Mucosa of stomach (tissue), 1 donor: Measurements from ENCODE around the gene EIF3D.
"Not testable (repeated sequence)": the region's sequence is repeated elsewhere in the genome, so short reads cannot be mapped to it uniquely, and the experiment has no call there.

Source experiments
- H3K27me3 ChIP-seq: one replicate; pipeline ENCODE4 v1.7.0; 2013; ENCODE audit warnings: mild to moderate bottlenecking, low read length; ENCODE audit not compliant: control insufficient read depth, insufficient read depth
- H3K36me3 ChIP-seq: one replicate; pipeline ENCODE4 v1.7.0; 2013; ENCODE audit warnings: low read length; ENCODE audit not compliant: control insufficient read depth, insufficient read depth
- H3K4me1 ChIP-seq: one replicate; pipeline ENCODE4 v1.7.0; 2013; ENCODE audit warnings: mild to moderate bottlenecking, low read length; ENCODE audit not compliant: control insufficient read depth, insufficient read depth
- H3K4me3 ChIP-seq: one replicate; pipeline ENCODE4 v1.7.0; 2013; ENCODE audit warnings: low read length
- H3K9ac ChIP-seq: one replicate; pipeline ENCODE4 v1.7.0; 2013; ENCODE audit warnings: mild to moderate bottlenecking, low read length, moderate library complexity
- H3K9me3 ChIP-seq: one replicate; pipeline ENCODE4 v1.7.0; 2013; ENCODE audit warnings: mild to moderate bottlenecking, low read length, moderate library complexity; ENCODE audit not compliant: control insufficient read depth
- donor health status: Pancreatic carcinoma.

Gene EIF3D

DNA sequence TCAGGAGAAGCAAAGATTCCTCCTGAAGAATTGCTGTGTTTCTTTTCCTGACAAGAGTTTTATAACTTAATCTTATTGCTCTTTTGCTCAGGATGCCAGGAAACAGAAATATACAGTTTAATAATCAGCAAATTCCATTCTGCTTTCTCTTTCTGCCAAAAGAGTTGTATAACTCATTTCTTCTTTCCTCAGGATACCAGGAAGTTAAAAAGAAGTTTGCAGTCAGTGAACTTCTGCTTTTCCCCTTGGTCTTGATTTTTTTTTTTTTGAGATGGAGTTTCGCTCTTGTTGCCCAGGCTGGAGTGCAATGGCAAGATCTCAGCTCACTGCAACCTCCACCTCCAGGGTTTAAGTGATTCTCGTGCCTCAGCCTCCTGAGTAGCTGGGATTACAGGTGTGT is 9.1 kb downstream of the EIF3D start:
- not testable (repeated sequence) for H3K4me3 ChIP-seq, H3K27me3 ChIP-seq, H3K9me3 ChIP-seq, H3K9ac ChIP-seq, H3K4me1 ChIP-seq
- H3K36me3 ChIP-seq, result peaks cover 39% of the 10 kb centered on the region

- H3K4me1 ChIP-seq, result no peaks in the 10 kb centered on the region
- H3K9me3 ChIP-seq, result no peaks in the 10 kb centered on the region
- H3K36me3 ChIP-seq, result peaks cover 46% of the 10 kb centered on the region
- no peaks in the 10 kb centered on the region for H3K27me3 ChIP-seq
- H3K9ac ChIP-seq, result no peak overlapping the region
- no peak overlapping the region for H3K4me3 ChIP-seq
These were observed 14.2 kb downstream of the EIF3D start for GRCh38 chr22:36514766-36515165.

- Histone ChIP-seq H3K4me1 (no peaks in the 10 kb centered on the region), H3K27me3 (no peaks in the 10 kb centered on the region), H3K9ac (no peak overlapping the region), H3K36me3 (peaks cover 32% of the 10 kb centered on the region), H3K4me3 (no peak overlapping the region), H3K9me3 (no peaks in the 10 kb centered on the region)
These were observed 16.0 kb downstream of the EIF3D start for GRCh38 chr22:36512991-36513390.

DNA sequence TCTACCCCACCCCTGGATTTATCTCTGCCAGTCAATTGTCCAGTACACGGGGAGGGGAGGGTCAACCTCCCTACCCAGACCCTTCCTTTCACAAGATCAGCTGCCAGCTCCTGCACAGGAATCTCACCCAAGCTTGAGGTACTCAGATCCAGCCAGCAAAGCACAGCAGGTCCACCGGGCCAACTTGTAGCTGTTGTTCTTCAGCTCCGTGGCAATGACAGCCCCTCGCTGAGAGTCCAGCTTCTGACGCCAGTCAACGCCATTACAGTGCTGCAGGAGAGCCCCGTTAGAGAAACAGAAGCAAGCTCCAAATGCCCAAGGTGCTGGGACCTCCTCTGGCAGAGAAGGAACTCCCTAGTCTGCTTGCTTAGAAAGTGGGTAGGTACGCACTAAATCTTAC is 16.6 kb downstream of the EIF3D start:
- H3K9ac ChIP-seq, result no peak overlapping the region
- H3K4me1 ChIP-seq, result peaks cover 3% of the 10 kb centered on the region
- no peak overlapping the region for H3K4me3 ChIP-seq
- peaks cover 32% of the 10 kb centered on the region for H3K36me3 ChIP-seq
- H3K9me3 ChIP-seq, result no peaks in the 10 kb centered on the region
- H3K27me3 ChIP-seq, result no peaks in the 10 kb centered on the region

DNA sequence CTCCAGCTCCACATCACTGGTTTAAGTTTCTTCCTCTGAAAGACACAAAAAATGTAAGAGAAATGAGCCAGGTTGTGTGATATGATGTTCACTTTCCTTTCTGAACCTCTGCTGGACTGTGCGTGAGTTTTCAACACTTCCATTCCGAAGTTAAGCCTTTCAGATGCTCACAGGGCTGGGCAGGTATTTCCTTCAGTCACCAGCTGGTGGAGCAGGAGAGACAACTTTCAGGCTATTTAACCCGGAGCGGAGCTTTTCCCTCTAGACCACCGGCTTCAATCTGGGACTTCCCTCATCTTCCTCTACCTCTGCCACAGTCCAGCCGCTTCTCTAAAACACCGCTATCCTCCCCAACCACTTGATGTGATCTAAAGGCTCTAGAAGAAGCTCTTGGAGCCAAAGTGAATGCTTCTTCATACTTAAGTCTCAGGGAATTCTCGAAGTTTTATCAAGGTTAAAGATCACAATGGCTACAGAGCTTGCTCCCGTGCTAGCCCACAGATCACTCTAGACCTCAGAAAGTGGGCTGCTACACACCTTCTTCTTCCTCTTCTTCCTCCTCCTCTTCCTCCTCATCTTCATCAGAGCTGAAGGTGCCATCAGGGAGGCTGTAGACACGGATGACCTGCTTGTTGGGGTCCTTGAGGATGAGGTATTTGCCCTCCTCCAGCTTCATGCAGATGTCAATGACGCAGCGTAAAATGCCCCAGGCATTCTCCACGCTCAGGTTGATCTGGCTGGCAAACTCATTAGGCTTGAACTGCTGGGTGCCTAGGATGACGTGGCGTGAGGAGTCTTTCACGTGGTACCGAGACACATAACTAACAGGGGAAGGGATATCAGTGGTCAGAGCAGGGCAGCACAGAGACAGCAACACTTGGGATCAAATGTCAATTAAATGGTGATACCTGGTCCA is 17.7 kb downstream of the EIF3D start:
- Histone ChIP-seq H3K36me3 (peaks cover 29% of the 10 kb centered on the region), H3K4me3 (no peak overlapping the region), H3K27me3 (no peaks in the 10 kb centered on the region), H3K9ac (no peak overlapping the region), H3K9me3 (no peaks in the 10 kb centered on the region), H3K4me1 (peaks cover 10% of the 10 kb centered on the region)

GRCh38 chr22:36510384-36510783 is 18.6 kb downstream of the EIF3D start:
- Histone ChIP-seq H3K27me3 (no peaks in the 10 kb centered on the region), H3K4me1 (peaks cover 10% of the 10 kb centered on the region), H3K9ac (no peak overlapping the region), H3K36me3 (peaks cover 27% of the 10 kb centered on the region), H3K4me3 (no peak overlapping the region), H3K9me3 (no peaks in the 10 kb centered on the region)

DNA sequence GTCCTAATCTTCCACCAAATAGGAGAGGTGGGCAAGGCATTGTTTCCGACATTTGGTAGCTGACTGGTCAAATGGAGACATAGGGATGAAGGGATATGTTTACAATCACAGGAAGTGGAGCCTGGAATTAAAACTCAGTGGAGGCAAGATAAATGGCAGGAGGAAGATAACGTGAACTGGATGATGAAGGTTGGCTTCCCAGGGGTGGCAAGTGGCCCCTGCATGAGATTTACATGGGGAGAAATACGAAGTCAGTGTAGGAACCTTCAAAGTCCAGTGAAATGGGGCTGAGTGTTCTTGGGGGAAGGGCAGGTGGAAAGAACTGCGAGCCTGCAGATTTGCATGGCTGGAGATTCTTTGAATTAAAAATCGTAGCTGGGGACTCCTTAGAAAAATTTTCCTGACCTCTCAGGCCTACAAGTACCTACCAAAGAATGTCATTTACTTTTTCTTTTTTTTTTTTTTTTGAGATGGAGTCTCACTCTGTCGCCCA is 21.4 kb downstream of the EIF3D start:
- H3K9me3 ChIP-seq, result no peaks in the 10 kb centered on the region
- peak overlapping the region; percentile 64 for H3K9ac ChIP-seq
- no peaks in the 10 kb centered on the region for H3K27me3 ChIP-seq
- no peak overlapping the region for H3K4me3 ChIP-seq
- peaks cover 10% of the 10 kb centered on the region for H3K36me3 ChIP-seq
- peaks cover 10% of the 10 kb centered on the region for H3K4me1 ChIP-seq

DNA sequence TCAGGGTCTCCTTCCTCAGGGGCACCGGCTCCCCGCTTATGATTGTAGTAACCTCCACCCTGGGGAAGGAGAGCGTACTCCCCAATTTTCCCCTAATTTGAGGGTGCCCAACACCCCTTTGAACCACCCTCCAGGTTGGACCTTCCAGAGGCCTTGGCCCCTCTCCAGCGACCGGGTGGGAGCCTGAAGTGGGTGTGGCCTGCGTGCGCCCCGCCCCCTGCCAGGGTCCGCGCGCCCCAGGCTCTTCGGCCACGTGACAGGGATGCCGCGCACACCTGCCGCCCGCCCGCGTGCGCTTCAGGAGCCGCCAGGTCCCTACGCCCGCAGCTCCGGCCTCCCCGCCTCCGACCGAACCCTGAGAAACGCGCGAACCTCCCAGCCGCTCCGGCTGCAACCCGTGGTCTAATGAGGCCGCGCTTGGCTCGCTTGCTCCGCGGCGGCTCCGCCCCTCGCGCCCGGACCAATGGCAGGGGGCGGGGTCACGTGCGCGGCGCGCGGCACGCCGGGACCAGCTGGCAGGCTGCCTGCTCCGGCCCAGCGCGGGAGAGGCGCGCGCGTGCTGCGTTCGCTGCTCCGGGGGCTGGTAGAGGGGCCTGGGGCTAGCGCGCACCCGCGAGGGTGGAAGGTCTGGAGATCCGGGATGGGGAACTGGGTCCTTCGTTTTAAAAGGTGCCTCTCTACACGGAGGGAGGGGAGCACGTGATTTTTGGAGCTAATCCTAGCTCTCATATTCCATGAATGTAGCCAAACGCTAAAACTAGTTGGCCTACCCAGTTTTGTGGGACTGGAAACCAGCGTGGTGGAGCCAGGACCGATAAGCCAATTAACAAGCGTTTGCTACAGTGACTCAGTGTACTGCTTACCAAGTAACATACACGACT is 22.1 kb downstream of the EIF3D start, which contains the start of gene FOXRED2:
TSS of gene FOXRED2 (minus strand) at position 404 of the 881 bp plus-strand sequence. CDS start 618 bp downstream, outside the sequence.
- peaks cover 6% of the 10 kb centered on the region for H3K36me3 ChIP-seq
- H3K9ac ChIP-seq, result peak within 1 kb of the TSS; percentile 64
- H3K9me3 ChIP-seq, result no peaks in the 10 kb centered on the region
- H3K4me1 ChIP-seq, result peaks cover 10% of the 10 kb centered on the region
- H3K4me3 ChIP-seq, result peak within 1 kb of the TSS; percentile 31
- H3K27me3 ChIP-seq, result no peaks in the 10 kb centered on the region

DNA sequence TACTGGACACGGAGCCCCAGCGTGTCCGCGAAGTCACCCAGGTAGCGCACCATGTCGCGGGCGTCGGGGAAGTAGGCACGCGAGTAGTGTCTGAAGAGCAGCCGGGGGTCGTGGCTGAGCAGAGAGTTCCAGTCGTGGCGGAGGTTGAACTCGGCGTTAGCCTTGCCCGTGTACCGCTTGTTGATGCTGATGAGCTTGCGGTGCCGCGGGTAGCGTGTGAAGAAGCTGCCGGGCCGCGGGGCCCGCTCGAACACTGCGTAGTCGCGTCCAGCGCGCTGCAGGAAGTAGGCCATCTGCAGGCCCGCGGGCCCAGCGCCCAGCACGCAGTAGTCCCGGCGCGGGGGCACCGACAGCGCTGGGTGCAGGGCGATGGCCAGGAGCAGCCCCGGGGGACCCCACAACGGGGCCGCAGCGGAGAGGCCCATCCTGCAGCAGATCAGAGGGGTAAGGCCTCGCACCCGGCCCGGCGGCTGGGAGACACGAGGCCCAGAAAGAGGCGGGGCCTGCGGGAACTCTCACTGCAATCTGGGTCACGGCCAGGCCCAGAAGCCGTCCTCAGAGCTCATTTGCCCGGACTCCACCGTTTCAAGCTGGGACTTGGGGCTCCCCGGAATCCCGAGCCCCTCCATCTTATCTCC is 22.8 kb downstream of the EIF3D start:
- H3K9ac ChIP-seq, result peak overlapping the region; percentile 64
- H3K9me3 ChIP-seq, result no peaks in the 10 kb centered on the region
- H3K4me3 ChIP-seq, result no peak overlapping the region
- no peaks in the 10 kb centered on the region for H3K27me3 ChIP-seq
- H3K36me3 ChIP-seq, result peaks cover 6% of the 10 kb centered on the region
- H3K4me1 ChIP-seq, result peaks cover 10% of the 10 kb centered on the region

- no peaks in the 10 kb centered on the region for H3K36me3 ChIP-seq
- no peak overlapping the region for H3K9ac ChIP-seq
These were observed 30.9 kb downstream of the EIF3D start for GRCh38 chr22:36497910-36498665.

GRCh38 chr22:36493690-36494110 is 35.3 kb downstream of the EIF3D start:
- H3K9ac ChIP-seq, result no peak overlapping the region
- no peaks in the 10 kb centered on the region for H3K9me3 ChIP-seq
- peaks cover 9% of the 10 kb centered on the region for H3K4me1 ChIP-seq
- no peak overlapping the region for H3K4me3 ChIP-seq
- no peaks in the 10 kb centered on the region for H3K27me3 ChIP-seq
- no peaks in the 10 kb centered on the region for H3K36me3 ChIP-seq

More at GRCh38 chr22:36497910-36498665, 30.9 kb downstream of the EIF3D start:
- H3K9me3 ChIP-seq, result no peaks in the 10 kb centered on the region
- H3K4me1 ChIP-seq, result peaks cover 9% of the 10 kb centered on the region
- H3K4me3 ChIP-seq, result no peak overlapping the region
- no peaks in the 10 kb centered on the region for H3K27me3 ChIP-seq
